HG03039 (cell line): Measurements from ENCODE around the gene EML4.

ENCODE experiments used
- ATAC-seq: cut with Tn5 transposase; IDR thresholded peaks from one replicate; pipeline ENCODE4 v1.9.1; 2021; ENCODE audit warnings: mild to moderate bottlenecking, moderate library complexity; ENCODE audit not compliant: unreplicated experiment

The EML4 gene

GRCh38 chr2:42194428-42194827 lies 25.3 kb downstream of the EML4 start:
- no peak for ATAC-seq

- no peak for ATAC-seq
These were observed 26.4 kb downstream of the EML4 start for GRCh38 chr2:42195559-42195958.

GRCh38 chr2:42196070-42196402 lies 26.9 kb downstream of the EML4 start:
- ATAC-seq = no peak

GRCh38 chr2:42196403-42197267 lies 27.5 kb downstream of the EML4 start:
- no peak for ATAC-seq

GRCh38 chr2:42197792-42198191 lies 28.6 kb downstream of the EML4 start:
- ATAC-seq = no peak

GRCh38 chr2:42198466-42198865 lies 29.3 kb downstream of the EML4 start:
- ATAC-seq = no peak

GRCh38 chr2:42199002-42199401 lies 29.8 kb downstream of the EML4 start:
- ATAC-seq = no peak

GRCh38 chr2:42199626-42200025 lies 30.5 kb downstream of the EML4 start:
- ATAC-seq = no peak

- no peak for ATAC-seq
These were observed 32.0 kb downstream of the EML4 start for GRCh38 chr2:42200926-42201855.

- no peak for ATAC-seq
These were observed 33.5 kb downstream of the EML4 start for GRCh38 chr2:42202634-42203008.

GRCh38 chr2:42203792-42204191 lies 34.6 kb downstream of the EML4 start:
- ATAC-seq = no peak

- ATAC-seq = no peak
These were observed 36.2 kb downstream of the EML4 start for GRCh38 chr2:42205337-42205736.

GRCh38 chr2:42207826-42208225 lies 38.7 kb downstream of the EML4 start:
- no peak for ATAC-seq

- ATAC-seq = no peak
These were observed 41.0 kb downstream of the EML4 start for GRCh38 chr2:42210203-42210602.

- ATAC-seq = no peak
These were observed 42.1 kb downstream of the EML4 start for GRCh38 chr2:42211291-42211690.

GRCh38 chr2:42214669-42215068 lies 45.5 kb downstream of the EML4 start:
- no peak for ATAC-seq

GRCh38 chr2:42216694-42217093 lies 47.5 kb downstream of the EML4 start:
- ATAC-seq = no peak

GRCh38 chr2:42217307-42217706 lies 48.2 kb downstream of the EML4 start:
- no peak for ATAC-seq

GRCh38 chr2:42217914-42218313 lies 48.8 kb downstream of the EML4 start:
- no peak for ATAC-seq

- no peak for ATAC-seq
These were observed 49.6 kb downstream of the EML4 start for GRCh38 chr2:42218712-42219111.

- ATAC-seq = no peak
These were observed 50.0 kb downstream of the EML4 start for GRCh38 chr2:42219160-42219559.

GRCh38 chr2:42220566-42220965 lies 51.4 kb downstream of the EML4 start:
- ATAC-seq = no peak
